CD14-positive monocyte (primary cell): Measurements from ENCODE around the gene IGSF9B. TPM values are rescaled to one million over a fixed set of nuclear protein-coding genes. Genes with fewer than 3 reads are reported as not detected.

ENCODE experiments used
- DNase-seq, 3 donors: peaks; one replicate each; pipeline ENCODE4 v3.0.0-alpha.2; 2011 to 2022
- H2AFZ ChIP-seq: 2 replicates; pipeline ENCODE4 v1.6.0; 2012; ENCODE audit warnings: mild to moderate bottlenecking, low read depth, low read length, inconsistent platforms; ENCODE audit not compliant: insufficient read depth, poor library complexity, severe bottlenecking
- H3K27ac ChIP-seq, 2 donors: 1 replicate in 1 of 2; 2 replicates in 1 of 2; pipeline ENCODE4 v1.5.1; 2012 to 2013; ENCODE audit warnings: low read length in 2 of 2, control low read depth in 1 of 2, inconsistent platforms in 1 of 2, low read depth in 1 of 2, mild to moderate bottlenecking in 1 of 2
- H3K27me3 ChIP-seq, 2 donors: one replicate each; pipeline versions ENCODE4 v1.6.0 to v1.6.1; 2011 to 2013; ENCODE audit warnings: low read length in 2 of 2; ENCODE audit not compliant: control insufficient read depth in 2 of 2, insufficient read depth in 2 of 2
- H3K36me3 ChIP-seq, 2 donors: replicated peaks in 1 of 2; 1 replicate in 1 of 2; 2 replicates in 1 of 2; pipeline versions ENCODE4 v1.5.1 to v1.6.1; 2012 to 2013; ENCODE audit warnings: low read length in 2 of 2, control low read depth in 1 of 2, inconsistent platforms in 1 of 2, mild to moderate bottlenecking in 1 of 2; ENCODE audit not compliant: insufficient read depth in 2 of 2, control insufficient read depth in 1 of 2
- H3K4me1 ChIP-seq, 2 donors: 1 replicate in 1 of 2; 2 replicates in 1 of 2; pipeline versions ENCODE4 v1.5.1 to v1.6.1; 2012 to 2013; ENCODE audit warnings: low read length in 2 of 2, control low read depth in 1 of 2, inconsistent platforms in 1 of 2, mild to moderate bottlenecking in 1 of 2, moderate library complexity in 1 of 2; ENCODE audit not compliant: insufficient read depth in 2 of 2, control insufficient read depth in 1 of 2
- H3K4me2 ChIP-seq: replicated peaks from 2 replicates; pipeline ENCODE3; 2012; ENCODE audit warnings: low read length, moderate library complexity, mild to moderate bottlenecking; ENCODE audit not compliant: poor library complexity, severe bottlenecking; ENCODE audit errors: extremely low read depth
- H3K4me3 ChIP-seq, 3 experiments: fragments of 200-600 bp in 1 of 3; sonication (generic) in 1 of 3; replicated peaks in 1 of 3; 1 replicate in 2 of 3; 2 replicates in 1 of 3; pipeline ENCODE4 v1.5.1; 2011 to 2013; ENCODE audit warnings: low read length in 3 of 3, mild to moderate bottlenecking in 3 of 3, control low read depth in 2 of 3, low read depth in 2 of 3, inconsistent platforms in 1 of 3, moderate library complexity in 1 of 3
- H3K79me2 ChIP-seq: 2 replicates; pipeline ENCODE4 v1.6.0; 2012; ENCODE audit warnings: mild to moderate bottlenecking, control low read depth, inconsistent platforms, low read length, moderate library complexity; ENCODE audit not compliant: insufficient read depth
- H3K9ac ChIP-seq: 2 replicates; pipeline ENCODE4 v1.6.0; 2017; ENCODE audit warnings: low read length, mild to moderate bottlenecking; ENCODE audit not compliant: insufficient read depth, poor library complexity, severe bottlenecking
- H3K9me3 ChIP-seq, 2 donors: replicated peaks in 1 of 2; 1 replicate in 1 of 2; 2 replicates in 1 of 2; pipeline versions ENCODE4 v1.5.1 to v1.6.1; 2012 to 2013; ENCODE audit warnings: low read length in 2 of 2, control low read depth in 1 of 2; ENCODE audit not compliant: control insufficient read depth in 1 of 2, insufficient read depth in 1 of 2
- H4K20me1 ChIP-seq: 2 replicates; pipeline ENCODE4 v1.6.0; 2012; ENCODE audit warnings: mild to moderate bottlenecking, low read length, control low read depth, moderate library complexity; ENCODE audit not compliant: insufficient read depth
- H3K27ac Mint-ChIP-seq, 7 donors: one replicate each; pipeline ENCODE4 v1.8.0; 2020; ENCODE audit warnings: mild to moderate bottlenecking in 7 of 7, mixed read lengths in 7 of 7, moderate library complexity in 6 of 7, inconsistent platforms in 2 of 7
- H3K27me3 Mint-ChIP-seq, 3 donors: one replicate each; pipeline ENCODE4 v1.8.0; 2021 to 2022; ENCODE audit warnings: low read depth in 3 of 3, mild to moderate bottlenecking in 3 of 3, mixed read lengths in 3 of 3, moderate library complexity in 3 of 3, inconsistent platforms in 1 of 3
- H3K36me3 Mint-ChIP-seq, 2 donors: one replicate each; pipeline ENCODE4 v1.8.0; 2020; ENCODE audit warnings: mixed read lengths in 2 of 2, inconsistent platforms in 1 of 2, mild to moderate bottlenecking in 1 of 2
- H3K4me1 Mint-ChIP-seq: one replicate; pipeline ENCODE4 v1.8.0; 2020; ENCODE audit warnings: mild to moderate bottlenecking, mixed read lengths
- H3K4me3 Mint-ChIP-seq, 2 donors: one replicate each; pipeline ENCODE4 v1.8.0; 2020; ENCODE audit warnings: mild to moderate bottlenecking in 2 of 2, mixed read lengths in 2 of 2, moderate library complexity in 1 of 2
- H3K9me3 Mint-ChIP-seq, 7 donors: one replicate each; pipeline ENCODE4 v1.8.0; 2020 to 2022; ENCODE audit warnings: mixed read lengths in 7 of 7, mild to moderate bottlenecking in 6 of 7, moderate library complexity in 6 of 7, inconsistent platforms in 2 of 7
- WGBS: methylation state at CpG from one replicate; pipeline ENCODE4 v1.1.5; 2013; ENCODE audit warnings: missing lambda C conversion rate; ENCODE audit not compliant: insufficient coverage; 5-methylcytosine and 5-hydroxymethylcytosine counted together
- intact Hi-C, 2 donors: fragments of 100-400 bp; cut with micrococcal nuclease; formaldehyde crosslinking; loops; one replicate each; pipeline versions ENCODE4 v1.15.0 to v1.15.1; 2023
- polyA plus RNA-seq, 3 donors: library from polyadenylated mRNA; depleted of rRNA in 1 of 3; unstranded in 2 of 3; stranded (reverse) in 1 of 3; fragments of 300-500 nt in 2 of 3; fragments of >200 nt in 1 of 3; fragmentation: Illumina TruSeq in 2 of 3; gene quantifications; 1 replicate in 2 of 3; 2 replicates in 1 of 3; pipeline ENCODE4 v1.2.3, GENCODE V29; 2012 to 2021
- TF ChIP-seq, protein P1 (sequence below): fragments of 200-600 bp; IDR thresholded peaks from one replicate; pipeline ENCODE4 v1.8.0; 2022; ENCODE audit warnings: antibody characterized with exemption, mild to moderate bottlenecking

Gene IGSF9B
- polyA plus RNA-seq, 3 donors = not detected

GRCh38 chr11:133906241-133906640 is 50.5 kb downstream of the IGSF9B start:
- Histone ChIP-seq H3K36me3 (no peaks in the 10 kb centered on the region), H2AFZ (no peak overlapping the region), H4K20me1 (no peaks in the 10 kb centered on the region), H3K9ac (no peak overlapping the region), H3K4me1 (no peaks in the 10 kb centered on the region), H3K9me3 (no peaks in the 10 kb centered on the region), H3K27ac (no peak overlapping the region), H3K4me2 (no peak overlapping the region), H3K79me2 (no peaks in the 10 kb centered on the region), H3K27me3 (no peaks in the 10 kb centered on the region), H3K4me3 (no peak overlapping the region)
- no peaks in the 10 kb centered on the region for H3K4me1 Mint-ChIP-seq
- WGBS = 93% methylated on average over 15 of the region's 15 CpGs
- no peaks in the 10 kb centered on the region for H3K36me3 Mint-ChIP-seq
- TF ChIP-seq, protein P1, sequence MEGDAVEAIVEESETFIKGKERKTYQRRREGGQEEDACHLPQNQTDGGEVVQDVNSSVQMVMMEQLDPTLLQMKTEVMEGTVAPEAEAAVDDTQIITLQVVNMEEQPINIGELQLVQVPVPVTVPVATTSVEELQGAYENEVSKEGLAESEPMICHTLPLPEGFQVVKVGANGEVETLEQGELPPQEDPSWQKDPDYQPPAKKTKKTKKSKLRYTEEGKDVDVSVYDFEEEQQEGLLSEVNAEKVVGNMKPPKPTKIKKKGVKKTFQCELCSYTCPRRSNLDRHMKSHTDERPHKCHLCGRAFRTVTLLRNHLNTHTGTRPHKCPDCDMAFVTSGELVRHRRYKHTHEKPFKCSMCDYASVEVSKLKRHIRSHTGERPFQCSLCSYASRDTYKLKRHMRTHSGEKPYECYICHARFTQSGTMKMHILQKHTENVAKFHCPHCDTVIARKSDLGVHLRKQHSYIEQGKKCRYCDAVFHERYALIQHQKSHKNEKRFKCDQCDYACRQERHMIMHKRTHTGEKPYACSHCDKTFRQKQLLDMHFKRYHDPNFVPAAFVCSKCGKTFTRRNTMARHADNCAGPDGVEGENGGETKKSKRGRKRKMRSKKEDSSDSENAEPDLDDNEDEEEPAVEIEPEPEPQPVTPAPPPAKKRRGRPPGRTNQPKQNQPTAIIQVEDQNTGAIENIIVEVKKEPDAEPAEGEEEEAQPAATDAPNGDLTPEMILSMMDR = no peak
- H3K4me3 Mint-ChIP-seq = no peak overlapping the region
- no peaks in the 10 kb centered on the region for H3K27me3 Mint-ChIP-seq
- peaks cover 0 to 6% (median 0%) of the 10 kb centered on the region in 7 donors for H3K9me3 Mint-ChIP-seq
- intact Hi-C loops = no loop called here
- DNase-seq = no peak
- no peak overlapping the region for H3K27ac Mint-ChIP-seq

DNA sequence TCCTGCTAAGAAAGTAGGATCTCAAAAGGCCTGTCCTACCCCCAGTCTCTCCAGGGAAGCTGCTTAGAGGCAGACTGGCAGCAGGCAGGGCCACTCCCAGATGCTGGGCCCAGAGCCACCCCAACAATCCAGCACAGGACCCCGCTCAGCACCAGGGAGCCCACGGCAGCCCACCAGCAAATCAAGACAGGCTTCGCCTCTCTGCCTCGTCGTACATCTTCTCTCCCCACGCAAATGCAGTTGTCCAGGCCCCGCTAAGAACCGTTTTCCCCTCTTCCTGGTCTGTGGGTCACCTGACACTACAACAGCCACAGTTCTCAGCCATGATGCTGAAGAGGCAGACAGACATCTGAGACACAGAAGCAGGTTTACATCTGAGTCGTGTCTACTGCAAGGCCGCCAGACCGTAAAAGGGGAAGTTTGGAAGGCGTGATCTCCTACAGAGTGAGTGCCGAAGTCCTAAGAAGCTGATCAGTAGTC is 51.1 kb downstream of the IGSF9B start:
- Histone ChIP-seq H3K4me1 (no peaks in the 10 kb centered on the region), H3K4me3 (no peak overlapping the region), H2AFZ (no peak overlapping the region), H3K4me2 (no peak overlapping the region), H4K20me1 (no peaks in the 10 kb centered on the region), H3K27ac (no peak overlapping the region), H3K27me3 (no peaks in the 10 kb centered on the region), H3K79me2 (no peaks in the 10 kb centered on the region), H3K9ac (no peak overlapping the region), H3K9me3 (no peaks in the 10 kb centered on the region), H3K36me3 (no peaks in the 10 kb centered on the region)
- intact Hi-C loops = no loop called here
- Mint-ChIP-seq H3K9me3 (peaks cover 0 to 6% (median 0%) of the 10 kb centered on the region in 7 donors), H3K27ac (no peak overlapping the region), H3K36me3 (no peaks in the 10 kb centered on the region), H3K4me1 (no peaks in the 10 kb centered on the region), H3K27me3 (no peaks in the 10 kb centered on the region), H3K4me3 (no peak overlapping the region)
- TF ChIP-seq, protein P1 = no peak
- no peak for DNase-seq
- 80% methylated on average over 9 of the region's 13 CpGs for WGBS
